ENCODE measurements around the gene IL4R.

IL4R gene

GRCh38 chr16:27333104-27333503 is 19.3 kb downstream of the IL4R start:
- DNase-seq = no peak

DNA sequence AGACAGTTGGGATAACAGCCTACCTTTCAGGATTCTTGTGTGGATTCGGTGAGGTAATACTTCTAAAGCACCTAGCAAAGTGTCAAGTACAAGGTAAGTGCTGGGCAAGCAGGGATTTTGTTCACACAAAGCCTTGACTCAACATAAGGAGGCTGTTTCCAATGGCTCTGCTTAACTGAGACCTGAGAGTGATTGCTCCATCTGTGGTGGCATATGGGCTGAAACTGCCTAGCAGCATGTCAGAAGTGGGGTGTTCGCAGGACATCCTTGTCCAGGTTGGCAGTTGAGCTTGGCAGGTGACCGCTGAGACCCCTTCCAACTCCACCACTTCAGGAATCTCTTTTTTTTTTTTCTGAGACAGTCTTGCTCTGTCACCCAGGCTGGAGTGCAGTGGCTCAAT is 19.8 kb downstream of the IL4R start:
- no peak for DNase-seq

DNA sequence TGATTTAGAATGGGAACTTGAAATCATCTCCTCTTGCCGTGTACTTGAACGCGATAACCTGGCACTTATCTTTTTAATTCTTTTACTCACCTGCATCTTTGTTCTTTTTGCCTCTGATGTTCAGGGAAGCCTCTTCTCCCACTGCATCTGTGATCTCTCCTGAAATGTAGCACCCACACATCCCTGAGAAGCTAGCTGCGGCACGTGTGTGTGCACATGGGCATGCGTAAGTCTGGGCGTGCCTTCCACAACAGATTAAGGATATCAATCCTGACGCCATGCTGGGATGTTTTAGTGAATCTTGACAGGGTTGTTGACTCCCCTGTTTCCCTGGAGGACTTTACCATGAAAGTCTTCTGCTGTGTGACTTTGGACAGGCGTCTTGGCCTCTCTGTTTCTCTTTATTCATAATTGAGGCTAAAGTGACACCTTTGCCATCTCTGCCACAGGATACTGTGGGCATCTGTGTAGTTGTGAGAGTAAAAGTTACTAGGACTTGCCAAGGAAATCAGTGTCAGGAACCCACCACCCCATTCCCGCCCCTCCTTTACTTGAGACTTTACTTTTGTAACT is 20.5 kb downstream of the IL4R start:
- DNase-seq = no peak

GRCh38 chr16:27334838-27335237 is 21.1 kb downstream of the IL4R start:
- DNase-seq = no peak

DNA sequence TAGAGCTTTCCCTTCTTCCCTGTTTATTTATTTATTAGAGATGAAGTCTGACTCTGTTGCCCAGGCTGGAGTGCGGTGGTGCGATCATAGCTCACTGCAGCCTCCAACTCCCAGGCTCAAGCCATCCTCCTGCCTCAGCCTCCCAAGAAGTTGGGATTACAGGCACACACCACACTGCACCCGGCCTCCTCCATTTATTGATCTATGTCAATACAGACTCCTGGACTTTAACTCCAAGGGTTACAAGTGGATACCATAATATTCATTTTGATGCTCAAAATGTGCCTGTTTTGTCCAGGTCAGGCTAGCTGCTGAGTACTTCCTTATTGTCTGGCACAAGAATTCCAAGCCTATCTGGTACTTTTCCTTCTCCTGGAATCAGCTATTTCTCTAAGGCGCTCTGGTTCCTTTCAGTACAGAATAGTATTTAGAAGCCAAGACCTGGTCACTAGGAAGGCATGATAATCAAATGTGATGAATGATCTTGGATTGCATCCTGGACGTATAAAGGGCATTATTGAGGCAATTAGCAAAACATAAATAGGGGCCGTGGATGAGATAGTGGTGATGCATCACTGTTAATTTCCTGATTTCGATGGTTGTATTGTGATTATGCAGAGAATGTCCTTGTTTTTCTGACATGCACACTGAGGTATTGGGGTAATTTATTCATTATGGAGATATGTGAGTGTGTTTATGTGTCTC is 21.7 kb downstream of the IL4R start:
- no peak for DNase-seq

DNA sequence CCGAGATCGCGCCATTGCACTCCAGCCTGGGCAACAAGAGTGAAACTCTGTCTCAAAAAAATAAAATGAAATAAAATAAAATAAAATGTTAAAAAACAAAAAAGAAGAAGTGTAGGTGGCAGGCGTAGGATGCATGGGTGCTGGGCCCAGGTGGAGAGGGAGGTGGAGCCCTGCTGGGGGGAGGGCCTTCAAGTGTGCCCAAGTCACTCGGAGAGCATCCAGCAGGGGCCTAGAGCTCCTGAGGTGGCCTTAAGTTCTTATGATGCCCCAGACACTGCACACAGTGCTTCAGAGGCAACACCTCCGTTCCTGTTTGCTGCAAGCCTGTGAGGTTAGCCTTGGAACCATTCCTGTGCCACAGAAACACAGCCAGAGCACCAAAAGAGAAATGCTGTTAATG is 23.2 kb downstream of the IL4R start:
- no peak for DNase-seq

GRCh38 chr16:27339180-27339579 is 25.4 kb downstream of the IL4R start:
- DNase-seq = no peak

DNA sequence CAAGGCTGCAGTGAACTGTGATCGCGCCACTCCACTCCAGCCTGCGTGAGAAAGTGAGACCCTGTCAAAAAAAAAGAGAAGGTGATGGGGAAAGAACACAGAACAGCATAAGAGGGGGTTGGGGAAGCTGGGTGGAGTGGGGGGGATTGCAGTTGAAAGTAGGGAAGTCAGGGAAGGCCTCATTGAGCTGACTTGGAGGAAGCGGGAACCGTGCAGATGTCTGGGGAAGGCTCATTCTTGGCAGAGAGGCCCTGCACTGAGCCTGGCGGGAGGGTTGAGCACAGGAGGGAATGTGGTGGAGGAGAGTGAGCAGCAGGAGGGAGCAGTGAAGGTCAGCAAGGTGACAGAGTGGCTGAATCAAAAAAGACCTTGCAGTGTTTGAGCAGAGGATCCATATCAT is 26.9 kb downstream of the IL4R start:
- DNase-seq = no peak

DNA sequence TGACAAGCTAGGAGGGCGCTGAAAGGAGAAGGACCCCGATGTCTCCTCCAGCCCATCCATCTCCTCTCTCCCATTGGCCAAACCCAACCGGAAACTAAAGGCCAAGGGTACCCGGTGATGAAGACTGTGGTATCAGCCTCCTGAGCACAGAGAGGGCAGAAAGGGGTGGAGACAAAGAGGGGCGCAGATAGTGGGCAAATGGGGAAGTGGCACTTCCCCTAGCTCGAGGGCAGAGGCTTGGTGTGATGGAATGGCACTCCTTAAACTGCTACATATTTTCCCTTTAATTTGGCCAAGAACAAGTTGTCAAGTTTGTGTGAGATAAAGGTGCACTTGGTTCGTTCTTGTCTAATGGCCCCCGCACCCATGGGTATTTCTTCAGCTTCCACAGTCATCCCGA is 27.8 kb downstream of the IL4R start:
- DNase-seq = no peak

GRCh38 chr16:27341971-27342370 is 28.2 kb downstream of the IL4R start:
- no peak for DNase-seq

- no peak for DNase-seq
These were observed 30.9 kb downstream of the IL4R start for GRCh38 chr16:27344721-27345120.

DNA sequence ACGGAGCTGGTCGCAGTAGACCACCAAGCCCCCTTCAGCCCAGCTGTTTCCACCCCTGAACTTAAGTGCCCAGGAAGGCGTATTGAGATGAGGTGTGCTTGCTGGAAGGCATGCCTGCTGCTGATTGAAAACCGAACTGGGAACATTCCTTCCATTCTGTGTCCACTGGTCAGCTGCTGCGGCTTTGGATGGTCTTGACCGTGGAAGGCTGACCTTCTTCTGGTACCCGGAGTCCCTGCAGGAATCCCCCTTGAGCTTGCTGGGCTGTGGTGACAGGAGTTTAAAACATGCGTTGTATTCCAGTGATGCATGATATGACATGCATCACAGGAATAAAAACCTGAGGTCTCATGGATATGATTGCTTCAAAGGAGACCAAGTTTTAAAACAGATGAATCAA is 31.4 kb downstream of the IL4R start:
- no peak for DNase-seq

DNA sequence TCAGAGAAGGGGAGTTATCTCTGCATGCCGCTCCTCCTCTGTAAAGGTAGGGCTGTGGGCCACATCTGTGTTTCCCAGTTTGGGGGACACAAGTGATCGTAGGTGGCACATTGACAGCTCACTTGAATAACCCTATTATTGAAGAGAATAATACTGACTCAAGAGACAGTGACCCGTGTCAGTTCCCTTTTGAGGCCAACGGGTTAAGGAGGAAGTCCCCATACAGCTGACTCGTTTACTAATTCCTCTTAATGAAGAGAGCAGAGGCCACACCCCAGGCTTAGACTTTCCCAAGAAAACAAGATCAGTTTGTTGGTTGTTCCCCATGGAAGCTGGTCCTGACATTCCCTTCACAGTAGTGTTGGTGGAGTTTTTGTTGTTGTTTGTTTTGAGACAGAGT is 33.0 kb downstream of the IL4R start:
- DNase-seq = no peak

GRCh38 chr16:27347930-27348685 is 34.3 kb downstream of the IL4R start:
- DNase-seq = no peak

DNA sequence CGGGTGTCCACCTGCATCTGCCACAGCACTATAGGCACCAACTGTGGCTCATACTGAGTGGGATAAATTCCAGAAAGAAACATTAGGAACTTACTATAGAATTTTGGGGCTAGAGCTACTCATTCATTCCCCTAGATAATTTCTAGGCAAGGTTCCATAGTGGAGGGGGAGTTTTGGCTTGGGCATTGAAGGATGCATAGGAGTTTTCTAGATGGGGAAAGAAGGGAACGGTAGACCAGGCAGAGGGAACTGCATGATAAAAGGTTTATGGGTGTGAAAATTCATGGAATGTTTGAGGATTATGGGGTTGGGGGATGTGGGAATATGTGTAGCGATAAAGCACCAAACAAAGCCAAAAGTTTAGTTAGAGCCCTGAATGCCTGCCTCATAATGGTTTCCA is 35.5 kb downstream of the IL4R start:
- no peak for DNase-seq

DNA sequence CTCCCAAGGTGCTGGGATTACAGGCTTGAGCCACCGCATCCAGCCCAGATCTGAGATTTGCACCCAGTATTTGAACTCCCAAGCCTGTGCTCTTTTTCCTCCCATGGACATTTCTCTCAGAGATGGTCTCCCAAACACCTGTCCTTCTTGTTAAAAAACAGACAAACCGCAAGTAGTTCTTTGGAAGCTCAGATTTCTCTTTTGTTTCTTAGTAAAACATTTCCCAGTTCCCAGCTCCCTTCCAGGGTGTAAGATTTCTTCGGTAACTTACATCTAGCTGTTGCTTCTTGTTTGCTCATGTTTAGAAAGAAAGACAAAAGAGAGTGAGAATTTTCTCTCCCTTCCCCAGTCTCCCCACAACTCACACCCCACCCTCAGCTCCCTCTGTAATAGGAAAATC is 36.2 kb downstream of the IL4R start:
- no peak for DNase-seq

GRCh38 chr16:27351989-27352388 is 38.2 kb downstream of the IL4R start:
- no peak for DNase-seq

DNA sequence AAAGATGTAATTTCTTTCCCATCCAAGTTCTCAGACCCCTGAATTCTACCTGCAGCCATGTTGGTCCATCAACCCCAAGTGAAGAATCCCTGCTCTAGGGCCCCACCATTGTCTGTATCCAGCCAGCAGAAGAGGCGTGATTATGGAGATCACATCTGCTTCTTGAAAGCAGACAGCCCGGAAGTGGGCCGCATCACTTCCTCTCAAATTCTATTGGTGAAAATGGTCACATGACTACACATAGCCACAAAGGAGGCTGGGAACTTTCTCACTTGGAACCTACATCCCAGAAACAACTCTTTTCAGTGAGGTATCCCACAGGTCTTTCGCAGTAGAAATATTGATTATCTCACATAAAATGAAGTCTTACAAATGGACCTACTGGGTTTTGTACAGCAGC is 40.1 kb downstream of the IL4R start:
- DNase-seq = no peak

GRCh38 chr16:27355610-27356009 is 41.8 kb downstream of the IL4R start:
- no peak for DNase-seq

DNA sequence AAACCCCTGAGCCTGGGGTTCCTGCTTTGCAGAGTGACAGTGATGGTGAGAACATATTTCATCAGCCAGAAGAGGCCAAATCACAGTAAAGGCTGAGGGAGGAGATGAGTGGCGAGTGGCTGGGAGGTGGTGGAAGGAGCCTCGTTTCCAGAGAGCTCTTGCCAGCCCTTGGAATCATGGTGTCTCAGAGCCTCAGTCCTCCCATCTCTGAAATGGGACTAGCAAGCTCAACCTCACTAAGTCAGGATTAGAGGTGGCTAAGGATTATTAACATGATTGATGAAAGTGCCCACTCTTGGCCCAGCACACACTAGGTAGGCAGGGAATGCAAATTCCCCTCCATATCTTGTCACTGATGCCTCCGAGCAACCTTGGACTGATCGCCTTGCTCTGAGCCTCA is 43.0 kb downstream of the IL4R start:
- DNase-seq = no peak

DNA sequence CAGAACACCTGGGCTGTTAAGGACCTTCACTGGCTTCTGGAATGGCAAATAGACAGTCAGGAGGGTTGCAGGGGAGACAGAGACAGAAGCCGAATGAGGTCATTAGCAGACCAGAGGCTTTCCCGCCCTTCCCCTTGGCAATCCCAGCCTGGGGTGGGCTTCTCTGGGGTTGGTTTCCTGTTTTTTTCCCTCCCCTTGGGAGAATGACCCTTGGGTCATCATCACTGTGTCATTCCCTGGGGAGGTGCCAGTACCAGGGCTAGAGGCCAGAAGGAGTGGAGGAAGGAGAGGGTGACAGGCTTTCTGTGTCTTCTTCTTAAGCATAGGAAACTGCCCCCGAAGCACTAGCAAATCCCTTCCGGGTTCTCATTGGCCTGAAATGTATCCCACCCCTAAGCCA is 45.3 kb downstream of the IL4R start:
- no peak for DNase-seq

GRCh38 chr16:27359615-27360014 is 45.8 kb downstream of the IL4R start:
- DNase-seq = no peak

DNA sequence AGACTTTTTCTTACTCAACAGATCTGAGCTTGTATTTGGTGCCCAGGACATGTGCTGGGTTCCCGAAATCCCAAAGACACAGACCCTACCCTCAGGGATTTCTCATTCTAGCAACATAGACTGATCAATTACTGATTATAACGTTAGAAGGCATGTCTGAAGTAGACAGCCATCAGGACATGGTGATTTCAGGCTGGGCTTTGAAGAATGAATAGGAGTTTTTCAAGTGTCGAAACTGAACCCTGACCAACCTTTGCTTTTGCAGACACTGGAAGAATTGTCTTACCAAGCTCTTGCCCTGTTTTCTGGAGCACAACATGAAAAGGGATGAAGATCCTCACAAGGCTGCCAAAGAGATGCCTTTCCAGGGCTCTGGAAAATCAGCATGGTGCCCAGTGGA is 48.2 kb downstream of the IL4R start:
- DNase-seq = no peak

DNA sequence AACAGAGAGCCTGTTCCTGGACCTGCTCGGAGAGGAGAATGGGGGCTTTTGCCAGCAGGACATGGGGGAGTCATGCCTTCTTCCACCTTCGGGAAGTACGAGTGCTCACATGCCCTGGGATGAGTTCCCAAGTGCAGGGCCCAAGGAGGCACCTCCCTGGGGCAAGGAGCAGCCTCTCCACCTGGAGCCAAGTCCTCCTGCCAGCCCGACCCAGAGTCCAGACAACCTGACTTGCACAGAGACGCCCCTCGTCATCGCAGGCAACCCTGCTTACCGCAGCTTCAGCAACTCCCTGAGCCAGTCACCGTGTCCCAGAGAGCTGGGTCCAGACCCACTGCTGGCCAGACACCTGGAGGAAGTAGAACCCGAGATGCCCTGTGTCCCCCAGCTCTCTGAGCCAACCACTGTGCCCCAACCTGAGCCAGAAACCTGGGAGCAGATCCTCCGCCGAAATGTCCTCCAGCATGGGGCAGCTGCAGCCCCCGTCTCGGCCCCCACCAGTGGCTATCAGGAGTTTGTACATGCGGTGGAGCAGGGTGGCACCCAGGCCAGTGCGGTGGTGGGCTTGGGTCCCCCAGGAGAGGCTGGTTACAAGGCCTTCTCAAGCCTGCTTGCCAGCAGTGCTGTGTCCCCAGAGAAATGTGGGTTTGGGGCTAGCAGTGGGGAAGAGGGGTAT is 48.9 kb downstream of the IL4R start:
- DNase-seq = no peak
